Smooth muscle cell (in vitro differentiated cells): ENCODE measurements around the gene TMEM135. TPM values are rescaled to one million over a fixed set of nuclear protein-coding genes. Genes with fewer than 3 reads are reported as not detected.

Source experiments
- DNase-seq: peaks from one replicate; lab custom pipeline; 2025; ENCODE audit not compliant: unreplicated experiment; lab: John Stamatoyannopoulos, UW
- H2AFZ ChIP-seq: fragments of 200-600 bp; sonication (generic); 2 replicates; pipeline ENCODE4 v1.6.0; 2016; ENCODE audit warnings: antibody characterized with exemption, low read depth, mild to moderate bottlenecking
- H3F3A ChIP-seq: fragments of 200-600 bp; sonication (generic); 2 replicates; pipeline ENCODE4 v1.6.0; 2017; ENCODE audit warnings: antibody characterized with exemption, low read depth
- H3K27ac ChIP-seq: fragments of 200-600 bp; sonication (generic); 2 replicates; pipeline ENCODE4 v1.5.1; 2016; ENCODE audit warnings: low read depth, mild to moderate bottlenecking
- H3K27me3 ChIP-seq: fragments of 200-600 bp; sonication (generic); 2 replicates; pipeline ENCODE4 v1.6.1; 2016; ENCODE audit warnings: low read depth, mild to moderate bottlenecking
- H3K36me3 ChIP-seq: fragments of 200-600 bp; sonication (generic); 2 replicates; pipeline ENCODE4 v1.5.1; 2016; ENCODE audit warnings: low read depth
- H3K4me1 ChIP-seq: fragments of 200-600 bp; sonication (generic); 2 replicates; pipeline ENCODE4 v1.5.1; 2016; ENCODE audit warnings: low read depth
- H3K4me2 ChIP-seq: fragments of 200-600 bp; sonication (generic); 2 replicates; pipeline ENCODE4 v1.6.0; 2016; ENCODE audit warnings: mild to moderate bottlenecking
- H3K4me3 ChIP-seq: fragments of 200-600 bp; sonication (generic); 2 replicates; pipeline ENCODE4 v1.5.1; 2016; ENCODE audit warnings: mild to moderate bottlenecking
- H3K79me2 ChIP-seq: fragments of 200-600 bp; sonication (generic); 2 replicates; pipeline ENCODE4 v1.6.0; 2016; ENCODE audit warnings: low read depth, mild to moderate bottlenecking
- H3K9ac ChIP-seq: fragments of 200-600 bp; sonication (generic); 2 replicates; pipeline ENCODE4 v1.6.0; 2016; ENCODE audit warnings: low read depth
- H3K9me3 ChIP-seq: fragments of 200-600 bp; sonication (generic); replicated peaks from 2 replicates; pipeline ENCODE4 v1.5.1; 2016; ENCODE audit warnings: low read depth
- H4K20me1 ChIP-seq: fragments of 200-600 bp; sonication (generic); 2 replicates; pipeline ENCODE4 v1.6.0; 2016; ENCODE audit warnings: low read depth
- WGBS: methylation state at CpG from one replicate; pipeline ENCODE4 v1.1.7; 2016; ENCODE audit warnings: low lambda C conversion rate; 5-methylcytosine and 5-hydroxymethylcytosine counted together
- polyA plus RNA-seq: library from polyadenylated mRNA; unstranded; fragments of >200 nt; fragmentation: Nextera tagmentation; extraction: Ambion mirVana; gene quantifications from 2 replicates; pipeline ENCODE4 v1.2.1, GENCODE V29; 2016
- total RNA-seq: library from RNA; depleted of rRNA; stranded (reverse); fragments of >200 nt; gene quantifications from 2 replicates; pipeline ENCODE4 v1.2.3, GENCODE V29; 2014
- TF ChIP-seq, protein P1 (sequence below): fragments of 200-600 bp; sonication (generic); IDR thresholded peaks from 2 replicates; pipeline ENCODE4 v1.5.1; 2017; ENCODE audit warnings: borderline replicate concordance, mild to moderate bottlenecking, antibody characterized with exemption; ENCODE audit not compliant: insufficient read depth, poor library complexity, severe bottlenecking

TMEM135 gene
- total and polyA plus RNA-seq, 2 experiments from 2014 or later = 12.4 to 21.7 TPM

DNA sequence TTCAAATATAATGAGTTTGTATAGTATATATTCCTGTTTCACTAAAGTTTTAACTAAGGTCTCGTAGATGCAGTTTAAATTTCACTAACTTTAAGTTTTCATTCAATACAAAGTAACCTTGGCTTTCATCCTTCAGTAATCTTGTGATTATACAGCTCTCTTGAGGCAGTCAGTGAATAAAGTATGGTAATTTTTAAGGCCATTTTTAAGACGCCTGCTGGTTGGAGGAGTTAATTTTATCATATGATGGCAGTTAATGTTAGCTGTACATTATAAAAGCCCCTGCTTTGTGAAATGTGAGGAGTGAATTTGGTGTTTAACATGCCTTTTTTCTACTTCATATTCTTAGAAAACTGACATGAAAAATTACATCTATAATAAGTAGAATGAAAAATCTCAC, 163.6 kb downstream of the TMEM135 start:
- Histone ChIP-seq H3K27me3 (no peaks in the 10 kb centered on the region), H2AFZ (no peak overlapping the region), H3K9ac (no peak overlapping the region), H3K4me3 (no peak overlapping the region), H3K4me2 (no peak overlapping the region), H3K27ac (no peak overlapping the region), H3K9me3 (no peaks in the 10 kb centered on the region), H4K20me1 (no peaks in the 10 kb centered on the region), H3K36me3 (no peaks in the 10 kb centered on the region), H3K4me1 (no peaks in the 10 kb centered on the region), H3K79me2 (no peaks in the 10 kb centered on the region), H3F3A (peaks cover 2% of the 10 kb centered on the region)
- 91% methylated on average over 2 of the region's 2 CpGs for WGBS
- no peak for DNase-seq
- TF ChIP-seq, protein P1, sequence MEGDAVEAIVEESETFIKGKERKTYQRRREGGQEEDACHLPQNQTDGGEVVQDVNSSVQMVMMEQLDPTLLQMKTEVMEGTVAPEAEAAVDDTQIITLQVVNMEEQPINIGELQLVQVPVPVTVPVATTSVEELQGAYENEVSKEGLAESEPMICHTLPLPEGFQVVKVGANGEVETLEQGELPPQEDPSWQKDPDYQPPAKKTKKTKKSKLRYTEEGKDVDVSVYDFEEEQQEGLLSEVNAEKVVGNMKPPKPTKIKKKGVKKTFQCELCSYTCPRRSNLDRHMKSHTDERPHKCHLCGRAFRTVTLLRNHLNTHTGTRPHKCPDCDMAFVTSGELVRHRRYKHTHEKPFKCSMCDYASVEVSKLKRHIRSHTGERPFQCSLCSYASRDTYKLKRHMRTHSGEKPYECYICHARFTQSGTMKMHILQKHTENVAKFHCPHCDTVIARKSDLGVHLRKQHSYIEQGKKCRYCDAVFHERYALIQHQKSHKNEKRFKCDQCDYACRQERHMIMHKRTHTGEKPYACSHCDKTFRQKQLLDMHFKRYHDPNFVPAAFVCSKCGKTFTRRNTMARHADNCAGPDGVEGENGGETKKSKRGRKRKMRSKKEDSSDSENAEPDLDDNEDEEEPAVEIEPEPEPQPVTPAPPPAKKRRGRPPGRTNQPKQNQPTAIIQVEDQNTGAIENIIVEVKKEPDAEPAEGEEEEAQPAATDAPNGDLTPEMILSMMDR = no peak

DNA sequence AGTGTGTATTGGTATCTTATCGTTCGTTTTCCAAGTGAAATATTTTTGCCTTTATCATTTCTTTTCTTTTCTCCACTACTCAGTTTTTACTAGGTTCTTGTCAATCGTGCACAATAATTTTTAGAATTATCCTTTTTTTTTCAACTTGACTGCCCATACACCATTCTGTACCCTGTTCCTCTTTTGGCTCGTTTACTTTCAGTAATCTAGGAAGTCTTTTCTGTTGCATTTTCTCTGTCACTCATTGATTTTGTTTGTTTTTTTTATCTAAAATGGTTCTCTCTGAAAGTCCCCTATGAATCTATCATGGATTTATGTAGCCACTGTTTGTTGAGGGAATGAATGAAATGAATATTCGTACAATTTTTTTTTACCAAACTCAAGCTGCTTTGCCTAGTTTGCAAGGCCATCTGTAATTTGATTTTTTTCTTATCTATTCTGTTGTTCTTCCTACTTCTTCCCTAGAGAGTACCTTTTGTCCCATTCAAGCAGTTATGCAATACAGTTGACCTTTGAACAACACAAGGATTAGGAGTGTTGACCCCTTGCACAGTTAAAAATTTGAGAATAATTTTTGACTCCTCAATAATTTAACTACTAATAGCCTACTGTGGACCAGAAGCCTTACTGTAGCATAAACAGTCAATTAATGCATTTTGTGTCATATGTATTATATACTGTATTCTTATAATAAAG, 166.3 kb downstream of the TMEM135 start:
- H3K9me3 ChIP-seq = no peaks in the 10 kb centered on the region
- H3K4me3 ChIP-seq = no peak overlapping the region
- H3F3A ChIP-seq = no peaks in the 10 kb centered on the region
- no peak overlapping the region for H3K9ac ChIP-seq
- TF ChIP-seq, protein P1 = no peak
- no peaks in the 10 kb centered on the region for H3K79me2 ChIP-seq
- no peaks in the 10 kb centered on the region for H3K27me3 ChIP-seq
- no peaks in the 10 kb centered on the region for H4K20me1 ChIP-seq
- 93% methylated on average over 5 of the region's 5 CpGs for WGBS
- no peak for DNase-seq
- H3K36me3 ChIP-seq = no peaks in the 10 kb centered on the region
- no peak overlapping the region for H2AFZ ChIP-seq
- H3K4me2 ChIP-seq = no peak overlapping the region
- no peak overlapping the region for H3K27ac ChIP-seq
- no peaks in the 10 kb centered on the region for H3K4me1 ChIP-seq

DNA sequence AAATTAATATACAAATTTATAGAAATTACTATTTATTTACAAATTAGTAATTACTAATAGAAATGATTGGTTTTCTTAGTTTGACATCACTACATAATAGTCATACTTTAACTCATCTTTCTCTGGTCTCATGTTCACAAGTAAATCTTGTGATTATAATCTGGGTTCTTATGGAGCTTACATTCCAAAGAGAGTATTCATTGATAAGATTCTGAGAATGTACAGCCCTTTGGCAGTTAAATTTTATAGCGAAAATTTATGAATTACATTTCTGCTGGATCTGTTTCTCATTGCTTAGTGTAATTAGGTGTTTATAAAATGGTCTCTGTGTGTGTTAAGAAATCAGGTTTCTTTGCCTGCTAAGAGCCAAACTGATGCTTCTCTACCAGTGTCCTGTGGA, 175.2 kb downstream of the TMEM135 start:
- no peak overlapping the region for H3K4me3 ChIP-seq
- TF ChIP-seq, protein P1 = no peak
- H3K4me1 ChIP-seq = no peaks in the 10 kb centered on the region
- no peak for DNase-seq
- no peaks in the 10 kb centered on the region for H3K9me3 ChIP-seq
- H3K27ac ChIP-seq = no peak overlapping the region
- H3K36me3 ChIP-seq = no peaks in the 10 kb centered on the region
- no peaks in the 10 kb centered on the region for H4K20me1 ChIP-seq
- WGBS = 63% methylated on average over 1 of the region's 1 CpG
- H3K79me2 ChIP-seq = peaks cover 3% of the 10 kb centered on the region
- H3K27me3 ChIP-seq = no peaks in the 10 kb centered on the region
- H3K4me2 ChIP-seq = no peak overlapping the region
- H3F3A ChIP-seq = no peaks in the 10 kb centered on the region
- no peak overlapping the region for H3K9ac ChIP-seq
- H2AFZ ChIP-seq = no peak overlapping the region

DNA sequence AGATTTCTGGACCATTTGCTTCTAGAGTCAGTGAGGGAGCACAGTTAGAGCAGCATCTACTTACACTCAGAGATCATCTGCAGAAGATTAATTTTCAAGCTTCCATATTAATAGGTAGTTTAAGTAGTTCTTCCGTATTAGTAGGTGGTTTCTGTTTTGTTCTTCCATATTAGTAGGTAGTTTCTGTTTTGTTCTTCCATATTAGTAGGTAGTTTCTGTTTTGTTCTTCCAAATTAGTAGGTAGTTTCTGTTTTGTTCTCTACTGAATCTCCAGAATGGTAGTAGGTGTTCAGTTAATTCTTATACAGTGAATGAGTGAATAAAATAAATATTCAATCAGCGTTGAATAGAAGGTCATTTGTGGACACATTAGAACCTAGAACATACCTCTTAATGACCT, 175.7 kb downstream of the TMEM135 start:
- no peaks in the 10 kb centered on the region for H3K4me1 ChIP-seq
- no peak overlapping the region for H3K9ac ChIP-seq
- H3K4me3 ChIP-seq = no peak overlapping the region
- no peak overlapping the region for H2AFZ ChIP-seq
- no peaks in the 10 kb centered on the region for H3F3A ChIP-seq
- H3K9me3 ChIP-seq = no peaks in the 10 kb centered on the region
- 97% methylated on average over 2 of the region's 2 CpGs for WGBS
- H3K79me2 ChIP-seq = peaks cover 3% of the 10 kb centered on the region
- no peaks in the 10 kb centered on the region for H3K36me3 ChIP-seq
- no peak overlapping the region for H3K4me2 ChIP-seq
- H4K20me1 ChIP-seq = no peaks in the 10 kb centered on the region
- no peak for DNase-seq
- TF ChIP-seq, protein P1 = no peak
- H3K27me3 ChIP-seq = no peaks in the 10 kb centered on the region
- no peak overlapping the region for H3K27ac ChIP-seq
